Psoas muscle (tissue), 8 donors: ENCODE results near the gene ANK2. TPM values are rescaled to one million over a fixed set of nuclear protein-coding genes. Genes with fewer than 3 reads are reported as not detected.

Experiments
- ATAC-seq, 4 donors: fragments of 200-7000 bp; cut with Tn5 transposase; one replicate each; pipeline ENCODE4 v1.9.1; 2020; ENCODE audit warnings: moderate library complexity in 3 of 4, mild to moderate bottlenecking in 2 of 4
- DNase-seq, 2 donors: peaks; one replicate each; pipeline ENCODE4 v3.0.0-alpha.2; 2020
- H3K27ac ChIP-seq: fragments of 200-600 bp; one replicate; pipeline ENCODE4 v1.8.0; 2022
- H3K27me3 ChIP-seq, 3 donors: fragments of 200-600 bp in 1 of 3; one replicate each; pipeline versions ENCODE4 v1.6.1 to v1.8.0; 2013 to 2022; ENCODE audit warnings: low read length in 2 of 3, mild to moderate bottlenecking in 2 of 3, moderate library complexity in 1 of 3; ENCODE audit not compliant: insufficient read depth in 3 of 3
- H3K36me3 ChIP-seq, 2 donors: fragments of 200-600 bp in 1 of 2; one replicate each; pipeline versions ENCODE4 v1.6.1 to v1.8.0; 2013 to 2022; ENCODE audit warnings: low read depth in 1 of 2, mild to moderate bottlenecking in 1 of 2, moderate library complexity in 1 of 2; ENCODE audit not compliant: insufficient read depth in 1 of 2
- H3K4me1 ChIP-seq: fragments of 200-600 bp; one replicate; pipeline ENCODE4 v1.8.0; 2022
- H3K4me3 ChIP-seq: fragments of 200-600 bp; one replicate; pipeline ENCODE4 v1.8.0; 2022; ENCODE audit warnings: mild to moderate bottlenecking
- H3K9me3 ChIP-seq: fragments of 200-600 bp; one replicate; pipeline ENCODE4 v1.8.0; 2022
- WGBS, 3 donors: extraction: QIAGEN DNeasy Blood & Tissue Kit; methylation state at CpG; one replicate each; pipeline versions ENCODE4 v1.1.6 to v1.1.7; 2013; 5-methylcytosine and 5-hydroxymethylcytosine counted together
- intact Hi-C, 2 donors: fragments of 100-400 bp; cut with DNase I; formaldehyde crosslinking; loops; one replicate each; pipeline versions ENCODE4 v1.11.0 to v1.14.2; 2022
- polyA plus RNA-seq, 3 donors: library from polyadenylated mRNA; stranded (reverse); fragments of 200-250 nt; gene quantifications; one replicate each; pipeline ENCODE4 v1.2.3, GENCODE V29; 2013
- total RNA-seq, 4 donors: library from RNA; stranded (reverse); fragmentation: NEBNext Ultra II Directional in 2 of 4; extraction: Animal tissue kit (Norgen Biotek cat#: 25700) in 2 of 4; gene quantifications; one replicate each; pipeline versions ENCODE4 v1.2.1 to v1.2.4, GENCODE V29; 2021 to 2023
- TF ChIP-seq, protein P1 (sequence below): fragments of 200-600 bp; IDR thresholded peaks from one replicate; pipeline ENCODE4 v1.8.0; 2022; ENCODE audit warnings: antibody characterized with exemption
- donor health status: healthy with polysubstance abuse.
- donor health status: DM: no; HTN: no; CAD: no; lungs with moderate emphysema.
- donor health status: Bipolar disorder and iron deficiency.
- donor health status: healthy.
- donor health status: DM: yes; HTN: yes; CAD: no.
- donor health status: DM: no; HTN: no; CAD: no.
- donor health status: DM: no; HTN: no; CAD: no.
- donor health status: DM: yes; HTN: yes; CAD: no.

The ANK2 gene
- total and polyA plus RNA-seq, 7 donors = 14.1 to 153 (median 78.5) TPM

DNA sequence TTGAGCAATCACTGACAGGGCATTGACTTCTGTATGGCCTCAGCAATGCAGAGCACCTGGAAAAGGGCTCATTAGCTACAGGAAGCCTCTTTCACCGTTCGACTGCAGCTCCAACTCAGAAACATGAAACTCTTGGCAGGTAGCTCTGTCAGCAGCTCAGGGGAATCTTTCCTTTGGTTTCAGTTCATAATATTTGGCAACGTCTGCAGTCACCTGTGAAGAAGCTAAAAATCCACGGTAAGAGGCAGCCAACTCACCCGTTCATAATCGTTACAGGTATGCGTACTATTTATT lies 357.2 kb downstream of the ANK2 start:
- Histone ChIP-seq H3K27ac (peak overlapping the region; percentile 42), H3K9me3 (no peaks in the 10 kb centered on the region), H3K36me3 (no peaks in the 10 kb centered on the region), H3K4me1 (peaks cover 4% of the 10 kb centered on the region), H3K4me3 (peak overlapping the region; percentile 45), H3K27me3 (no peaks in the 10 kb centered on the region)
- WGBS, 3 donors = 22 to 33% (median 28%) methylated on average over 7 of the region's 7 CpGs
- ATAC-seq = peak; percentile 38 to 73 (median 46)
- intact Hi-C loops = no loop called here
- DNase-seq = no peak
- TF ChIP-seq, protein P1, sequence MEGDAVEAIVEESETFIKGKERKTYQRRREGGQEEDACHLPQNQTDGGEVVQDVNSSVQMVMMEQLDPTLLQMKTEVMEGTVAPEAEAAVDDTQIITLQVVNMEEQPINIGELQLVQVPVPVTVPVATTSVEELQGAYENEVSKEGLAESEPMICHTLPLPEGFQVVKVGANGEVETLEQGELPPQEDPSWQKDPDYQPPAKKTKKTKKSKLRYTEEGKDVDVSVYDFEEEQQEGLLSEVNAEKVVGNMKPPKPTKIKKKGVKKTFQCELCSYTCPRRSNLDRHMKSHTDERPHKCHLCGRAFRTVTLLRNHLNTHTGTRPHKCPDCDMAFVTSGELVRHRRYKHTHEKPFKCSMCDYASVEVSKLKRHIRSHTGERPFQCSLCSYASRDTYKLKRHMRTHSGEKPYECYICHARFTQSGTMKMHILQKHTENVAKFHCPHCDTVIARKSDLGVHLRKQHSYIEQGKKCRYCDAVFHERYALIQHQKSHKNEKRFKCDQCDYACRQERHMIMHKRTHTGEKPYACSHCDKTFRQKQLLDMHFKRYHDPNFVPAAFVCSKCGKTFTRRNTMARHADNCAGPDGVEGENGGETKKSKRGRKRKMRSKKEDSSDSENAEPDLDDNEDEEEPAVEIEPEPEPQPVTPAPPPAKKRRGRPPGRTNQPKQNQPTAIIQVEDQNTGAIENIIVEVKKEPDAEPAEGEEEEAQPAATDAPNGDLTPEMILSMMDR = no peak

DNA sequence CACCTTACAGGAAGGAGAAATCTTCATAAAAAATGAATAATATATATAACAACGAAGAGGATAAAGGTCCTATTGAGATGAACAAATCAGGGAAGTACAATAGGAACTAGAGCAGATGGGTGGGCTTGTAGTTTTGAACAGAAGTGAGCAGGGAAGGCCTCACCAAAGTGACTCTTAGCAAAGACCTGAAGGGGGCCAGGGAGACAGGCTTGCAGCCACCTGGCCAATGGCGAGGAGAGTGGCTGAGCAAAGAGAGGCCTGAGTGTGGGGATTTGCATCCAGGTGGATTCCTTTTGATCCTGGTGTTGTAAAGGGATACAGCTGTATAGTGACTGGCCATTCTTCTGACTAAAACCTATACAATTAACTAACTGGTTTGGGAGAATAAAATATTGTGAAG lies 358.0 kb downstream of the ANK2 start:
- intact Hi-C loops = no loop called here
- TF ChIP-seq, protein P1 = no peak
- 57 to 72% (median 63%) methylated on average over 2 of the region's 2 CpGs for WGBS, 3 donors
- H3K27me3 ChIP-seq = no peaks in the 10 kb centered on the region
- H3K9me3 ChIP-seq = no peaks in the 10 kb centered on the region
- no peaks in the 10 kb centered on the region for H3K36me3 ChIP-seq
- H3K27ac ChIP-seq = peak overlapping the region; percentile 42
- DNase-seq (no peak), ATAC-seq (peak in 2 of 4 donors; percentile 17 to 52)
- peaks cover 4% of the 10 kb centered on the region for H3K4me1 ChIP-seq
- no peak overlapping the region for H3K4me3 ChIP-seq

DNA sequence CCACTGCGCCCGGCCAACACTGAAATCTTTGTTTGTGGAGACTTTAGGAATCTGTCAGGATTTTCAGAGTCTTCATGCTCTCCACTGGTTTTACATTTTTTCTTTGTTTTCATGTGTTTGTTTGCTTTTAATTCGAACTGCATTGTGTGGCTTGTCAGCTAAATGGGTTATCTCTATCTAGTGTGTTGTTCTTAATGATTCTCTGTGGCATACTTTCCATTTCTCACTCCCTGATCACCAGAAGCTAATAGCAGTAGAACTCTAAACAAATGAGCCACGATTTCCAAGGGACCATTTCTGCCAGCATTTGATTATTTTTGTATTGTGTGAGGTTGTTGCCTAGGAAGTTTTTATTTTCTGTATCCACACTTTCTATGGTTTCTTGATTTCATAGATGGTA lies 359.7 kb downstream of the ANK2 start:
- 56 to 74% (median 60%) methylated on average over 4 of the region's 4 CpGs for WGBS, 3 donors
- H3K36me3 ChIP-seq = no peaks in the 10 kb centered on the region
- ATAC-seq (no peak), DNase-seq (no peak)
- H3K27ac ChIP-seq = no peak overlapping the region
- H3K27me3 ChIP-seq = no peaks in the 10 kb centered on the region
- peaks cover 4% of the 10 kb centered on the region for H3K4me1 ChIP-seq
- H3K4me3 ChIP-seq = no peak overlapping the region
- intact Hi-C loops = no loop called here
- H3K9me3 ChIP-seq = no peaks in the 10 kb centered on the region
- TF ChIP-seq, protein P1 = no peak

- intact Hi-C loops = no loop called here
- DNase-seq (no peak), ATAC-seq (no peak)
- TF ChIP-seq, protein P1 = no peak
- H3K4me3 ChIP-seq = no peak overlapping the region
- H3K9me3 ChIP-seq = no peaks in the 10 kb centered on the region
- H3K27me3 ChIP-seq = no peaks in the 10 kb centered on the region
- peaks cover 4% of the 10 kb centered on the region for H3K4me1 ChIP-seq
- H3K36me3 ChIP-seq = no peaks in the 10 kb centered on the region
- H3K27ac ChIP-seq = no peak overlapping the region
These were observed 361.2 kb downstream of the ANK2 start for GRCh38 chr4:113410686-113411085.

DNA sequence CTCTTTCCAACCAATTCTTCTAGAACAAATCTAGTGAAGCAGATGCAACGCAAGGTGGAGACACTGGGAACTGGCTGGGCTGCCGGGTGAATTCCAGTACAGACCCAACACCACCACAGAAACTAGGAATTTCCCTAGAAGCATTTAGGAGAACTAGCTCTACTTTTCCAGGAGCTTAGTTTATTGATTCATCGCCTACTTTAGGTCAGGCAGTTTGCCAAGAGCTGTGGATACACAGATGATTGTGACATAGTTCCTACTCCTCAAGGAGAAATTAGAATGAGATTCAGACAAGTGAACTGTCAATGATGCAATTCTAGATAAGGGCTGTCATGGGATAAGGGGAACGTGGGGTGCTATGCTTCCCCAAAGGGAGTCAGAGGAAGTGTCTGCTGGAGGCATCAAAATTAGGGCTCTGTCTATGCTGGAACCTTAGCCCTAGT lies 362.1 kb downstream of the ANK2 start:
- DNase-seq = no peak
- WGBS, 3 donors = 43 to 58% (median 57%) methylated on average over 4 of the region's 4 CpGs
- Histone ChIP-seq H3K27ac (no peak overlapping the region), H3K36me3 (no peaks in the 10 kb centered on the region), H3K9me3 (peaks cover 6% of the 10 kb centered on the region), H3K4me3 (no peak overlapping the region), H3K4me1 (peaks cover 4% of the 10 kb centered on the region), H3K27me3 (no peaks in the 10 kb centered on the region)
- TF ChIP-seq, protein P1 = no peak
- ATAC-seq = peak in 3 of 4 donors; percentile 25 to 45 (median 44)
- intact Hi-C loops = no loop called here
